GM12878 (cell line): ENCODE measurements around the gene SURF2.

Experiments
- ASH2L ChIP-seq: fragments of 300-600, 200-600 bp; sonication (generic); IDR thresholded peaks from 2 replicates; pipeline ENCODE4 v1.6.1; 2017; ENCODE audit warnings: low read depth, mild to moderate bottlenecking, borderline replicate concordance
- ATF7 ChIP-seq: fragments of 450-650 bp; IDR thresholded peaks from 2 replicates; pipeline ENCODE4 v1.6.1; 2016; ENCODE audit warnings: low read depth, mild to moderate bottlenecking
- CEBPB ChIP-seq, 2 experiments: fragments of 150-350 bp in 1 of 2; IDR thresholded peaks; 2 replicates each; pipeline ENCODE4 v1.6.1; 2012 to 2014; ENCODE audit warnings: low read depth in 2 of 2, low read length in 2 of 2, borderline replicate concordance in 1 of 2, inconsistent platforms in 1 of 2
- MYC ChIP-seq: IDR thresholded peaks from 2 replicates; pipeline ENCODE4 v1.6.1; 2011; ENCODE audit warnings: mild to moderate bottlenecking, low read length, moderate library complexity, inconsistent platforms; ENCODE audit not compliant: insufficient read depth, insufficient replicate concordance, insufficient read length, severe bottlenecking
- SIN3A ChIP-seq: IDR thresholded peaks from 2 replicates; pipeline ENCODE4 v1.6.1; 2012; ENCODE audit warnings: low read depth, low read length, improper control_type of control experiment
- TF ChIP-seq, protein P1 (sequence below), 3 experiments: IDR thresholded peaks in 2 of 3; conservative IDR thresholded peaks in 1 of 3; 2 replicates each; pipeline ENCODE4 v1.5.1; 2011; ENCODE audit warnings: low read depth in 3 of 3, low read length in 3 of 3, mild to moderate bottlenecking in 3 of 3, control low read depth in 2 of 3, moderate library complexity in 2 of 3, inconsistent platforms in 1 of 3, mixed read lengths in 1 of 3; ENCODE audit not compliant: control insufficient read depth in 2 of 3, insufficient read depth in 1 of 3; ENCODE audit errors: extremely low read depth in 1 of 3
- TF ChIP-seq, protein P2 (sequence below): IDR thresholded peaks from 2 replicates; pipeline ENCODE4 v1.6.1; 2011; ENCODE audit warnings: borderline replicate concordance, low read depth, mild to moderate bottlenecking, moderate library complexity, mixed read lengths, low read length; ENCODE audit not compliant: insufficient read depth; ENCODE audit errors: extremely low read length

GRCh38 chr9:133342570-133342969 is 13.8 kb upstream of the SURF2 start:
- no peak for TF ChIP-seq ASH2L
- no peak for TF ChIP-seq CEBPB (IDR thresholded peaks at IDR 0.05; ENCODE audit: borderline replicate concordance in 1 of 2, low read depth in 2 of 2, low read length in 2 of 2)
- no peak for TF ChIP-seq SIN3A
- TF ChIP-seq, protein P1, sequence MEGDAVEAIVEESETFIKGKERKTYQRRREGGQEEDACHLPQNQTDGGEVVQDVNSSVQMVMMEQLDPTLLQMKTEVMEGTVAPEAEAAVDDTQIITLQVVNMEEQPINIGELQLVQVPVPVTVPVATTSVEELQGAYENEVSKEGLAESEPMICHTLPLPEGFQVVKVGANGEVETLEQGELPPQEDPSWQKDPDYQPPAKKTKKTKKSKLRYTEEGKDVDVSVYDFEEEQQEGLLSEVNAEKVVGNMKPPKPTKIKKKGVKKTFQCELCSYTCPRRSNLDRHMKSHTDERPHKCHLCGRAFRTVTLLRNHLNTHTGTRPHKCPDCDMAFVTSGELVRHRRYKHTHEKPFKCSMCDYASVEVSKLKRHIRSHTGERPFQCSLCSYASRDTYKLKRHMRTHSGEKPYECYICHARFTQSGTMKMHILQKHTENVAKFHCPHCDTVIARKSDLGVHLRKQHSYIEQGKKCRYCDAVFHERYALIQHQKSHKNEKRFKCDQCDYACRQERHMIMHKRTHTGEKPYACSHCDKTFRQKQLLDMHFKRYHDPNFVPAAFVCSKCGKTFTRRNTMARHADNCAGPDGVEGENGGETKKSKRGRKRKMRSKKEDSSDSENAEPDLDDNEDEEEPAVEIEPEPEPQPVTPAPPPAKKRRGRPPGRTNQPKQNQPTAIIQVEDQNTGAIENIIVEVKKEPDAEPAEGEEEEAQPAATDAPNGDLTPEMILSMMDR (IDR thresholded peaks at IDR 0.05 in 2 of 3, conservative IDR thresholded peaks at IDR 0.05 in 1 of 3; ENCODE audit: control insufficient read depth in 2 of 3, extremely low read depth in 1 of 3, insufficient read depth in 1 of 3, low read depth in 3 of 3, low read length in 3 of 3) = peak in 2 of 3 experiments; percentile 5 to 36; a peak in 1 of 6 replicates
- TF ChIP-seq MYC = no peak
- TF ChIP-seq, protein P2, sequence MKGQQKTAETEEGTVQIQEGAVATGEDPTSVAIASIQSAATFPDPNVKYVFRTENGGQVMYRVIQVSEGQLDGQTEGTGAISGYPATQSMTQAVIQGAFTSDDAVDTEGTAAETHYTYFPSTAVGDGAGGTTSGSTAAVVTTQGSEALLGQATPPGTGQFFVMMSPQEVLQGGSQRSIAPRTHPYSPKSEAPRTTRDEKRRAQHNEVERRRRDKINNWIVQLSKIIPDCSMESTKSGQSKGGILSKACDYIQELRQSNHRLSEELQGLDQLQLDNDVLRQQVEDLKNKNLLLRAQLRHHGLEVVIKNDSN = no peak
- no peak for TF ChIP-seq ATF7
